Measurements from ENCODE around the gene SORL1. TPM values are rescaled to one million over a fixed set of nuclear protein-coding genes. Genes with fewer than 3 reads are reported as not detected.

The SORL1 gene
- total and polyA plus RNA-seq, 9 of the 15 experiments (the other 6 are each of a cell fraction or from before 2014, with no cell fraction given), result 0.01 to 0.66 TPM; not detected in 7

DNA sequence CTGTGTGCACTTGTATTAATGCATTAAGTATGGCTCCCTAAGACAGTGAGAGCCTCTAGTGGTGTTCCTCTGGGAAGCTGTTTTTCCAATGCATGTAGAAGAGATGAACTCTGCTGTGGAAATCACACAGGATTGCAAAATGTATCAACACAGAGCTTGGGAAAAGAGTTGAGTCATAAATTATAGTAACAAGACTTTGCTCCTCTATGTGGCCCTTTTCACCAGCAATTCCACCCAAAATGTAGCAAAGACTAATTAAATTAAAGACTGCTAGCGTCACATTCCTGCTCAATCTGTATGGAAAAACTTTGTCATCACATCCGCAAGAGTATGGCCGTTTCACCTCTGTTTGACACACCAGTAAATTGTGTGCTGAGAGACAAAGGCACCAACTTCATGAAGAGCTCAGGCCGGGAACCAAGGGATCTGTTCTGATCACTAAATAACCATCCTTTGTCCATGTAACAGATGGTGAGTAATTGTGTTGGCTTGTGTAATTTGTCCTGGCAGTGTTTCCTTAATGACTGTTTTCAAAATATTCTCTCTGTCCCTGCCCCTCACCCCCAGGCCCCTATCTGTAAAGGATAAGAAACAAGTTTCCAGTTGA is 209.9 kb downstream of the SORL1 start:
- H3K9me3 ChIP-seq (replicated peaks; ENCODE audit: control insufficient read depth, insufficient read depth, low read depth, low read length), result no peaks in the 10 kb centered on the region
- ChIA-PET CTCF (ENCODE audit: low intra/inter-chr PET ratio) (no interaction called here), POLR2A (interaction anchor here (0.6 kb wide), 1 partner anchor 938 kb away, joined by 3 read pairs; no protein-coding TSS in a partner anchor)
- H3K79me2 ChIP-seq (ENCODE audit: control insufficient read depth, insufficient read depth, low read length), result no peaks in the 10 kb centered on the region
- BruUV-seq (replicated peaks), result no TSS peak
- H3K9me1 ChIP-seq (ENCODE audit: control insufficient read depth, insufficient read depth, low read length), result no peaks in the 10 kb centered on the region
- no peaks in the 10 kb centered on the region for H3K36me3 ChIP-seq (ENCODE audit: control insufficient read depth, insufficient read depth, low read length)
- intact Hi-C loops (cut with micrococcal nuclease) (no loop called here), in situ Hi-C loops (cut with MboI) (no loop called here)
- FAIRE-seq, result no peak
- TF ChIP-seq HSF4 (CRISPR knock-in tag; IDR thresholded peaks at IDR 0.05; ENCODE audit: borderline replicate concordance), result no peak
- no peak for TF ChIP-seq ZZZ3 (IDR thresholded peaks at IDR 0.05)
- TF ChIP-seq ZNF263 (CRISPR knock-in tag; IDR thresholded peaks at IDR 0.05; ENCODE audit: borderline replicate concordance), result no peak
- no peak for TF ChIP-seq LARP7 (IDR thresholded peaks at IDR 0.05)
- no peak for TF ChIP-seq CHD4 (IDR thresholded peaks at IDR 0.05; ENCODE audit: insufficient read depth, insufficient replicate concordance, low read depth, low read length, poor library complexity, severe bottlenecking)
- TF ChIP-seq SMARCC2 (IDR thresholded peaks at IDR 0.05; ENCODE audit: low read depth), result no peak
- no peak for TF ChIP-seq SREBF1 (IDR thresholded peaks at IDR 0.05; ENCODE audit: borderline replicate concordance, low read depth, low read length)
- TF ChIP-seq SPI1 (IDR thresholded peaks at IDR 0.05; ENCODE audit: borderline replicate concordance, low read depth, low read length), result no peak
- TF ChIP-seq, protein P1, sequence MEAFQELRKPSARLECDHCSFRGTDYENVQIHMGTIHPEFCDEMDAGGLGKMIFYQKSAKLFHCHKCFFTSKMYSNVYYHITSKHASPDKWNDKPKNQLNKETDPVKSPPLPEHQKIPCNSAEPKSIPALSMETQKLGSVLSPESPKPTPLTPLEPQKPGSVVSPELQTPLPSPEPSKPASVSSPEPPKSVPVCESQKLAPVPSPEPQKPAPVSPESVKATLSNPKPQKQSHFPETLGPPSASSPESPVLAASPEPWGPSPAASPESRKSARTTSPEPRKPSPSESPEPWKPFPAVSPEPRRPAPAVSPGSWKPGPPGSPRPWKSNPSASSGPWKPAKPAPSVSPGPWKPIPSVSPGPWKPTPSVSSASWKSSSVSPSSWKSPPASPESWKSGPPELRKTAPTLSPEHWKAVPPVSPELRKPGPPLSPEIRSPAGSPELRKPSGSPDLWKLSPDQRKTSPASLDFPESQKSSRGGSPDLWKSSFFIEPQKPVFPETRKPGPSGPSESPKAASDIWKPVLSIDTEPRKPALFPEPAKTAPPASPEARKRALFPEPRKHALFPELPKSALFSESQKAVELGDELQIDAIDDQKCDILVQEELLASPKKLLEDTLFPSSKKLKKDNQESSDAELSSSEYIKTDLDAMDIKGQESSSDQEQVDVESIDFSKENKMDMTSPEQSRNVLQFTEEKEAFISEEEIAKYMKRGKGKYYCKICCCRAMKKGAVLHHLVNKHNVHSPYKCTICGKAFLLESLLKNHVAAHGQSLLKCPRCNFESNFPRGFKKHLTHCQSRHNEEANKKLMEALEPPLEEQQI (IDR thresholded peaks at IDR 0.05), result no peak
- no peak for TF ChIP-seq ZC3H11A (IDR thresholded peaks at IDR 0.05; ENCODE audit: low read depth, low read length)
- no peak for TF ChIP-seq YY1 (IDR thresholded peaks at IDR 0.05; ENCODE audit: borderline replicate concordance in 1 of 3, control insufficient read depth in 1 of 3, extremely low read depth in 1 of 3, insufficient read depth in 3 of 3, insufficient read length in 1 of 3, insufficient replicate concordance in 2 of 3, low read depth in 1 of 3, low read length in 2 of 3)
- no peak for TF ChIP-seq THAP12 (CRISPR knock-in tag; IDR thresholded peaks at IDR 0.05)
- TF ChIP-seq TAF7 (tag; IDR thresholded peaks at IDR 0.05), result no peak
- no peak for TF ChIP-seq FOXK2 (conservative IDR thresholded peaks at IDR 0.05 in 1 of 2, IDR thresholded peaks at IDR 0.05 in 1 of 2; ENCODE audit: low read depth in 2 of 2)
- no peak for TF ChIP-seq NCOA1 (IDR thresholded peaks at IDR 0.05; ENCODE audit: low read depth)
- 0% methylated on average over 4 of the region's 4 CpGs for WGBS (ENCODE audit: insufficient coverage, low coverage, missing lambda C conversion rate)
- H3K4me2 ChIP-seq (ENCODE audit: insufficient read depth, low read length), result no peak overlapping the region
- H3K9ac ChIP-seq (ENCODE audit: insufficient read depth in 1 of 2, low read depth in 2 of 2, low read length in 2 of 2), result no peak overlapping the region
- no peaks in the 10 kb centered on the region for H4K20me1 ChIP-seq (replicated peaks; ENCODE audit: control insufficient read depth, insufficient read depth, low read length)
- no peak overlapping the region for H3K4me3 ChIP-seq
- no peaks in the 10 kb centered on the region for H3K27me3 ChIP-seq (ENCODE audit: control insufficient read depth in 2 of 2, insufficient read depth in 2 of 2, low read length in 2 of 2)
- H3K27ac ChIP-seq (ENCODE audit: extremely low read depth, low read depth, low read length), result no peak overlapping the region
- no peak overlapping the region for H2AFZ ChIP-seq (ENCODE audit: low read depth, low read length)
- no peaks in the 10 kb centered on the region for H3K4me1 ChIP-seq (replicated peaks in 1 of 2; ENCODE audit: control insufficient read depth in 2 of 2, insufficient read depth in 2 of 2, low read length in 2 of 2)
- no peak for ATAC-seq
- no peak for DNase-seq (ENCODE audit: extremely low read depth in 1 of 4, low spot score in 3 of 4)
